ENCODE results near the gene GRAMD4.
A peak's percentile ranks its signal among the peaks of the same experiment; 100 is the strongest.

GRAMD4 gene

GRCh38 chr22:46584081-46584921 is 35.9 kb upstream of the GRAMD4 start:
- no peak for DNase-seq

GRCh38 chr22:46585340-46586122 is 34.7 kb upstream of the GRAMD4 start:
- no peak for DNase-seq

GRCh38 chr22:46586123-46586519 is 34.1 kb upstream of the GRAMD4 start:
- no peak for DNase-seq

GRCh38 chr22:46586531-46587011 is 33.6 kb upstream of the GRAMD4 start:
- DNase-seq = no peak

- peak in 1 of 2 donors; percentile 35 for DNase-seq
These were observed 33.1 kb upstream of the GRAMD4 start for GRCh38 chr22:46587061-46587460.

- peak in 1 of 2 donors; percentile 83 for DNase-seq
These were observed 32.5 kb upstream of the GRAMD4 start for GRCh38 chr22:46587492-46588278.

GRCh38 chr22:46588279-46589140 is 31.7 kb upstream of the GRAMD4 start:
- no peak for DNase-seq

- DNase-seq = no peak
These were observed 30.9 kb upstream of the GRAMD4 start for GRCh38 chr22:46589141-46589748.

GRCh38 chr22:46589871-46590271 is 30.3 kb upstream of the GRAMD4 start:
- no peak for DNase-seq

GRCh38 chr22:46590334-46590733 is 29.9 kb upstream of the GRAMD4 start:
- no peak for DNase-seq

- no peak for DNase-seq
These were observed 28.3 kb upstream of the GRAMD4 start for GRCh38 chr22:46591930-46592329.

- peak; percentile 44 to 48 for DNase-seq
These were observed 27.8 kb upstream of the GRAMD4 start for GRCh38 chr22:46592390-46592872.

- DNase-seq = peak in 1 of 2 donors; percentile 69
These were observed 26.9 kb upstream of the GRAMD4 start for GRCh38 chr22:46593211-46593681.

GRCh38 chr22:46593996-46594946 is 25.9 kb upstream of the GRAMD4 start:
- no peak for DNase-seq

- DNase-seq = no peak
These were observed 25.3 kb upstream of the GRAMD4 start for GRCh38 chr22:46594947-46595298.

- DNase-seq = no peak
These were observed 24.6 kb upstream of the GRAMD4 start for GRCh38 chr22:46595545-46595944.

- no peak for DNase-seq
These were observed 24.1 kb upstream of the GRAMD4 start for GRCh38 chr22:46596032-46596441.

- no peak for DNase-seq
These were observed 23.4 kb upstream of the GRAMD4 start for GRCh38 chr22:46596819-46597218.

- no peak for DNase-seq
These were observed 22.0 kb upstream of the GRAMD4 start for GRCh38 chr22:46598224-46598623.
